ENCODE results near the gene ATF5. TPM values are rescaled to one million over a fixed set of nuclear protein-coding genes. Genes with fewer than 3 reads are reported as not detected.

ATF5 gene
- total and polyA plus RNA-seq, 2 donors (not counting 1 experiment from before 2014, with no cell fraction given) = 7.4 to 7.9 TPM

DNA sequence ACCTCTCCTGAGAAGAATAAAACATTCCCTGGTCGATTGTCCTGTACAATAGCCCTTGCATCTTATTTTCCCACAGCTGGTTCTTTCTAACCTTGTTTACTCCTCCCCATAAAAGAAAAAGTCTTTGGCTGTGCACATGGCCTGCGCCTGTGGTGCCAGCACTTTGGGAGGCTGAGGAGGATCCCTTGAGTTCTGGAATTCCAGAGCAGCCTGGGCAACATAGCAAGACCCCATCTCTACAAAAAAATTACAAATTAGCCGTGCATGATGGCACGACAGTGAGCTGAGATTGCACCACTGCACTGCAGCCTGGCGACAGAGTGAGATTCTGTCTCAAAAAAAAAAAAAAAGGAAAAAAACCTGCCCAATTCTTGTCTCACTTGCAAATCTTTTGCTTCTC lies 7.5 kb downstream of the ATF5 start:
- H3K27ac ChIP-seq (ENCODE audit: insufficient read depth, low read length) = no peak overlapping the region
- no peaks in the 10 kb centered on the region for H3K27me3 ChIP-seq (ENCODE audit: control insufficient read depth, insufficient read depth, low read length)
- no peak overlapping the region for H3K4me3 ChIP-seq (replicated peaks in 1 of 4; ENCODE audit: control extremely low read depth in 1 of 4, insufficient read depth in 1 of 4, low read depth in 3 of 4, low read length in 4 of 4)
- DNase-seq (ENCODE audit: low read depth in 2 of 2) = no peak
- no peak overlapping the region for H2AFZ ChIP-seq (ENCODE audit: low read length)
- no peaks in the 10 kb centered on the region for H3K4me1 ChIP-seq (ENCODE audit: control insufficient read depth, extremely low read depth, insufficient read depth, low read length)
- no peak overlapping the region for H3K4me2 ChIP-seq (ENCODE audit: extremely low read depth, insufficient read depth, low read length)
- no peak for TF ChIP-seq EZH2 (IDR thresholded peaks at IDR 0.05; ENCODE audit: low read length, missing control alignments)
- TF ChIP-seq, protein P1, sequence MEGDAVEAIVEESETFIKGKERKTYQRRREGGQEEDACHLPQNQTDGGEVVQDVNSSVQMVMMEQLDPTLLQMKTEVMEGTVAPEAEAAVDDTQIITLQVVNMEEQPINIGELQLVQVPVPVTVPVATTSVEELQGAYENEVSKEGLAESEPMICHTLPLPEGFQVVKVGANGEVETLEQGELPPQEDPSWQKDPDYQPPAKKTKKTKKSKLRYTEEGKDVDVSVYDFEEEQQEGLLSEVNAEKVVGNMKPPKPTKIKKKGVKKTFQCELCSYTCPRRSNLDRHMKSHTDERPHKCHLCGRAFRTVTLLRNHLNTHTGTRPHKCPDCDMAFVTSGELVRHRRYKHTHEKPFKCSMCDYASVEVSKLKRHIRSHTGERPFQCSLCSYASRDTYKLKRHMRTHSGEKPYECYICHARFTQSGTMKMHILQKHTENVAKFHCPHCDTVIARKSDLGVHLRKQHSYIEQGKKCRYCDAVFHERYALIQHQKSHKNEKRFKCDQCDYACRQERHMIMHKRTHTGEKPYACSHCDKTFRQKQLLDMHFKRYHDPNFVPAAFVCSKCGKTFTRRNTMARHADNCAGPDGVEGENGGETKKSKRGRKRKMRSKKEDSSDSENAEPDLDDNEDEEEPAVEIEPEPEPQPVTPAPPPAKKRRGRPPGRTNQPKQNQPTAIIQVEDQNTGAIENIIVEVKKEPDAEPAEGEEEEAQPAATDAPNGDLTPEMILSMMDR (conservative IDR thresholded peaks at IDR 0.05 in 1 of 2, IDR thresholded peaks at IDR 0.05 in 1 of 2; ENCODE audit: low read depth in 1 of 2, low read length in 2 of 2) = no peak
- H3K79me2 ChIP-seq (ENCODE audit: control insufficient read depth, insufficient read depth, low read length) = no peaks in the 10 kb centered on the region
- no peaks in the 10 kb centered on the region for H3K9me3 ChIP-seq (ENCODE audit: control insufficient read depth, insufficient read depth, low read depth, low read length)
- H3K9ac ChIP-seq (ENCODE audit: insufficient read depth, low read length) = no peak overlapping the region
- H3K36me3 ChIP-seq (ENCODE audit: control insufficient read depth, insufficient read depth, low read length) = no peaks in the 10 kb centered on the region
- H4K20me1 ChIP-seq (ENCODE audit: control insufficient read depth, extremely low read depth, insufficient read depth, low read length) = no peaks in the 10 kb centered on the region

GRCh38 chr19:49937750-49938381 lies 8.9 kb downstream of the ATF5 start:
- H2AFZ ChIP-seq (ENCODE audit: low read length) = no peak overlapping the region
- H3K4me3 ChIP-seq (replicated peaks in 1 of 4; ENCODE audit: control extremely low read depth in 1 of 4, insufficient read depth in 1 of 4, low read depth in 3 of 4, low read length in 4 of 4) = peak overlapping the region in 3 of 4 experiments; percentile 18 to 34 (median 28)
- no peaks in the 10 kb centered on the region for H3K36me3 ChIP-seq (ENCODE audit: control insufficient read depth, insufficient read depth, low read length)
- no peaks in the 10 kb centered on the region for H3K27me3 ChIP-seq (ENCODE audit: control insufficient read depth, insufficient read depth, low read length)
- DNase-seq (ENCODE audit: low read depth in 2 of 2) = peak; percentile 50 to 67
- TF ChIP-seq EZH2 (IDR thresholded peaks at IDR 0.05; ENCODE audit: low read length, missing control alignments) = no peak
- TF ChIP-seq, protein P1 (conservative IDR thresholded peaks at IDR 0.05 in 1 of 2, IDR thresholded peaks at IDR 0.05 in 1 of 2; ENCODE audit: low read depth in 1 of 2, low read length in 2 of 2) = peak; percentile 97 to 99
- no peaks in the 10 kb centered on the region for H3K79me2 ChIP-seq (ENCODE audit: control insufficient read depth, insufficient read depth, low read length)
- H3K27ac ChIP-seq (ENCODE audit: insufficient read depth, low read length) = no peak overlapping the region
- H3K9me3 ChIP-seq (ENCODE audit: control insufficient read depth, insufficient read depth, low read depth, low read length) = no peaks in the 10 kb centered on the region
- H3K9ac ChIP-seq (ENCODE audit: insufficient read depth, low read length) = no peak overlapping the region
- H3K4me1 ChIP-seq (ENCODE audit: control insufficient read depth, extremely low read depth, insufficient read depth, low read length) = no peaks in the 10 kb centered on the region
- peak overlapping the region; percentile 75 for H3K4me2 ChIP-seq (ENCODE audit: extremely low read depth, insufficient read depth, low read length)
- H4K20me1 ChIP-seq (ENCODE audit: control insufficient read depth, extremely low read depth, insufficient read depth, low read length) = no peaks in the 10 kb centered on the region

GRCh38 chr19:49938662-49939061 lies 9.7 kb downstream of the ATF5 start:
- no peaks in the 10 kb centered on the region for H3K9me3 ChIP-seq (ENCODE audit: control insufficient read depth, insufficient read depth, low read depth, low read length)
- no peak for DNase-seq (ENCODE audit: low read depth in 2 of 2)
- H3K4me3 ChIP-seq (replicated peaks in 1 of 4; ENCODE audit: control extremely low read depth in 1 of 4, insufficient read depth in 1 of 4, low read depth in 3 of 4, low read length in 4 of 4) = no peak overlapping the region
- no peaks in the 10 kb centered on the region for H3K4me1 ChIP-seq (ENCODE audit: control insufficient read depth, extremely low read depth, insufficient read depth, low read length)
- H3K4me2 ChIP-seq (ENCODE audit: extremely low read depth, insufficient read depth, low read length) = no peak overlapping the region
- H3K36me3 ChIP-seq (ENCODE audit: control insufficient read depth, insufficient read depth, low read length) = no peaks in the 10 kb centered on the region
- no peaks in the 10 kb centered on the region for H3K27me3 ChIP-seq (ENCODE audit: control insufficient read depth, insufficient read depth, low read length)
- H2AFZ ChIP-seq (ENCODE audit: low read length) = no peak overlapping the region
- no peak overlapping the region for H3K27ac ChIP-seq (ENCODE audit: insufficient read depth, low read length)
- TF ChIP-seq, protein P1 (conservative IDR thresholded peaks at IDR 0.05 in 1 of 2, IDR thresholded peaks at IDR 0.05 in 1 of 2; ENCODE audit: low read depth in 1 of 2, low read length in 2 of 2) = no peak
- no peak for TF ChIP-seq EZH2 (IDR thresholded peaks at IDR 0.05; ENCODE audit: low read length, missing control alignments)
- no peaks in the 10 kb centered on the region for H4K20me1 ChIP-seq (ENCODE audit: control insufficient read depth, extremely low read depth, insufficient read depth, low read length)
- H3K9ac ChIP-seq (ENCODE audit: insufficient read depth, low read length) = no peak overlapping the region
- H3K79me2 ChIP-seq (ENCODE audit: control insufficient read depth, insufficient read depth, low read length) = no peaks in the 10 kb centered on the region

All from fibroblast of lung (primary cell).